Gastroesophageal sphincter (tissue), 4 donors: ENCODE data around the gene LST1. TPM values are rescaled to one million over a fixed set of nuclear protein-coding genes. Genes with fewer than 3 reads are reported as not detected.

Experiments used
- ATAC-seq: fragments of 150-250 bp; one replicate; pipeline ENCODE4 v1.9.1; 2016; ENCODE audit warnings: mild to moderate bottlenecking, moderate library complexity
- H3K27ac ChIP-seq, 4 donors: fragments of 200-600 bp; sonication (generic) in 3 of 4; 1 replicate in 3 of 4; 2 replicates in 1 of 4; pipeline ENCODE4 v1.5.1; 2016 to 2019
- H3K27me3 ChIP-seq: fragments of 200-600 bp; sonication (generic); one replicate; pipeline ENCODE4 v1.5.1; 2019
- H3K36me3 ChIP-seq, 2 donors: fragments of 200-600 bp; sonication (generic); one replicate each; pipeline ENCODE4 v1.5.1; 2019; ENCODE audit warnings: control low read depth in 1 of 2
- H3K4me1 ChIP-seq, 3 donors: fragments of 200-600 bp; sonication (generic); 1 replicate in 2 of 3; 2 replicates in 1 of 3; pipeline ENCODE4 v1.5.1; 2016 to 2019; ENCODE audit warnings: control low read depth in 2 of 3
- H3K4me3 ChIP-seq, 2 donors: fragments of 200-600 bp; sonication (generic); one replicate each; pipeline ENCODE4 v1.5.1; 2019; ENCODE audit warnings: mild to moderate bottlenecking in 1 of 2, moderate library complexity in 1 of 2
- H3K9me3 ChIP-seq, 3 donors: fragments of 200-600 bp; sonication (generic); one replicate each; pipeline ENCODE4 v1.5.1; 2017 to 2019; ENCODE audit warnings: control low read depth in 2 of 3
- CTCF ChIP-seq, 4 experiments: fragments of 200-600 bp in 2 of 4; fragments of 450-650 bp in 2 of 4; sonication (generic) in 1 of 4; IDR thresholded peaks; one replicate each; pipeline ENCODE4 v1.5.1; 2017 to 2019; ENCODE audit warnings: antibody characterized with exemption in 4 of 4, mild to moderate bottlenecking in 2 of 4, moderate library complexity in 2 of 4
- EP300 ChIP-seq: sonication (generic); formaldehyde crosslinking; IDR thresholded peaks from one replicate; pipeline ENCODE4 v1.6.1; 2017; ENCODE audit warnings: antibody characterized with exemption, mild to moderate bottlenecking
- POLR2A ChIP-seq, 2 donors: fragments of 450-650 bp; IDR thresholded peaks; one replicate each; pipeline ENCODE4 v1.6.1; 2017; ENCODE audit warnings: antibody characterized with exemption in 2 of 2, mild to moderate bottlenecking in 2 of 2, moderate library complexity in 1 of 2
- POLR2AphosphoS5 ChIP-seq: sonication (generic); formaldehyde crosslinking; IDR thresholded peaks from one replicate; pipeline ENCODE4 v1.6.1; 2017; ENCODE audit warnings: antibody characterized with exemption
- WGBS, 2 donors: methylation state at CpG; one replicate each; pipeline ENCODE4 v1.1.5; 2018; ENCODE audit warnings: low coverage in 1 of 2; 5-methylcytosine and 5-hydroxymethylcytosine counted together
- total RNA-seq, 4 donors: library from RNA; depleted of rRNA; stranded (reverse); fragments of >200 nt; gene quantifications; one replicate each; pipeline ENCODE4 v1.1.0, GENCODE V29; 2016

The LST1 gene
- total RNA-seq, 4 donors from 2014 or later, result 1.4 to 7.7 (median 6.9) TPM

- Histone ChIP-seq H3K36me3 (peaks cover 0 to 65% of the 10 kb centered on the region in 2 donors), H3K9me3 (no peaks in the 10 kb centered on the region), H3K27ac (no peak overlapping the region), H3K4me1 (peaks cover 0 to 25% (median 8%) of the 10 kb centered on the region in 3 donors), H3K4me3 (no peak overlapping the region), H3K27me3 (no peaks in the 10 kb centered on the region)
- 83% methylated on average over 9 of the region's 10 CpGs; no CpG with 5 or more reads in 1 of the 2 donors for WGBS, 2 donors
- TF ChIP-seq POLR2AphosphoS5 (no peak), CTCF (IDR thresholded peaks at IDR 0.05) (no peak), POLR2A (IDR thresholded peaks at IDR 0.05) (no peak), EP300 (no peak)
- ATAC-seq, result no peak
These were observed 38.0 kb downstream of the LST1 start for GRCh38 chr6:31624070-31624469.

GRCh38 chr6:31626952-31627351 is 40.9 kb downstream of the LST1 start:
- ATAC-seq, result no peak
- Histone ChIP-seq H3K9me3 (no peaks in the 10 kb centered on the region), H3K36me3 (peaks cover 0 to 94% of the 10 kb centered on the region in 2 donors), H3K4me1 (peaks cover 0 to 14% (median 4%) of the 10 kb centered on the region in 3 donors), H3K27me3 (no peaks in the 10 kb centered on the region), H3K27ac (no peak overlapping the region), H3K4me3 (no peak overlapping the region)
- WGBS, 2 donors, result 83 to 100% methylated on average over 1 of the region's 10 CpGs
- no peak for TF ChIP-seq POLR2A (IDR thresholded peaks at IDR 0.05)
- TF ChIP-seq EP300, result no peak
- no peak for TF ChIP-seq POLR2AphosphoS5
- TF ChIP-seq CTCF (IDR thresholded peaks at IDR 0.05), result no peak

DNA sequence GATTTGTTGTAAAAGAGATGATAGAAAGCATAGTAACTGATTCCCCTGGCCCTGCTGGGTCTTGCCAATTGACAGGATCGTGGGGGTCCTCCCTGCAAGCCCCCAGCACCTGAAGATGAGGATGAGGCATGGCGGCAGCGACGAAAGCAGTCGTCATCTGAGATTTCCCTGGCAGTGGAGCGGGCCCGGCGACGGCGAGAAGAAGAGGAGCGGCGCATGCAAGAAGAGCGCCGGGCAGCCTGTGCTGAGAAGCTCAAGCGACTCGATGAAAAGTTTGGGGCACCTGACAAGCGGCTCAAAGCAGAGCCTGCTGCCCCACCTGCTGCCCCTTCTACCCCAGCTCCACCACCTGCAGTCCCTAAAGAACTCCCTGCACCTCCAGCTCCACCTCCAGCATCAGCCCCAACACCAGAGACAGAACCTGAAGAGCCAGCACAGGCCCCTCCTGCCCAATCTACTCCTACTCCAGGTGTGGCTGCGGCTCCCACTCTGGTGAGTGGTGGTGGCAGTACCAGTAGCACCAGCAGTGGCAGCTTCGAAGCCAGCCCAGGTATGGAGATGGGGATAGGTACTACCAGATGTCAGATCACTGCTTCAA is 41.7 kb downstream of the LST1 start:
- Histone ChIP-seq H3K4me1 (peaks cover 0 to 6% (median 0%) of the 10 kb centered on the region in 3 donors), H3K36me3 (peaks cover 0 to 100% of the 10 kb centered on the region in 2 donors), H3K27me3 (no peaks in the 10 kb centered on the region), H3K9me3 (no peaks in the 10 kb centered on the region), H3K27ac (no peak overlapping the region), H3K4me3 (no peak overlapping the region)
- ATAC-seq, result no peak
- TF ChIP-seq EP300, result no peak
- WGBS, 2 donors, result 94 to 95% methylated on average over 7 to 10 of the region's 19 CpGs

DNA sequence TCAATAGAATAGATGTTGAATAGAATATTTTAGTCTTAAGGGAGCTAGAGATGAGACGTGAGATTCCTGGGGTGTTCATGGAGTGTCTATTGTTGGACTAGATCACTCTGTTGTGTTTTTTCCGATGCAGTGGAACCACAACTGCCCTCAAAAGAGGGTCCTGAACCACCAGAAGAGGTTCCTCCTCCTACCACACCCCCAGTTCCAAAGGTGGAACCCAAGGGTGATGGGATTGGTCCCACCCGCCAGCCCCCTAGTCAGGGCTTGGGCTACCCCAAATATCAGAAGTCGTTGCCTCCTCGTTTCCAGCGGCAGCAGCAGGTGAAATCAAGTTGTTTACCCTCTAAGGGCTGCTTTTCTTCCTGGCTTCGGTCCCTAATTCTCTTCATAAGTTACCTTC is 42.9 kb downstream of the LST1 start:
- TF ChIP-seq CTCF (IDR thresholded peaks at IDR 0.05) (no peak), POLR2AphosphoS5 (no peak), EP300 (no peak), POLR2A (IDR thresholded peaks at IDR 0.05) (no peak)
- H3K27me3 ChIP-seq, result no peaks in the 10 kb centered on the region
- no peaks in the 10 kb centered on the region for H3K4me1 ChIP-seq
- no peak overlapping the region for H3K27ac ChIP-seq
- WGBS, 2 donors, result 74 to 84% methylated on average over 4 to 7 of the region's 7 CpGs
- ATAC-seq, result no peak
- peaks cover 0 to 100% of the 10 kb centered on the region in 2 donors for H3K36me3 ChIP-seq
- no peak overlapping the region for H3K4me3 ChIP-seq
- no peaks in the 10 kb centered on the region for H3K9me3 ChIP-seq

- WGBS, 2 donors, result 77 to 83% methylated on average over 8 to 23 of the region's 25 CpGs
- no peaks in the 10 kb centered on the region for H3K27me3 ChIP-seq
- H3K27ac ChIP-seq, result no peak overlapping the region
- ATAC-seq, result no peak
- no peaks in the 10 kb centered on the region for H3K4me1 ChIP-seq
- peaks cover 0 to 100% of the 10 kb centered on the region in 2 donors for H3K36me3 ChIP-seq
- H3K4me3 ChIP-seq, result no peak overlapping the region
- no peaks in the 10 kb centered on the region for H3K9me3 ChIP-seq
- TF ChIP-seq POLR2A (IDR thresholded peaks at IDR 0.05), result no peak
- no peak for TF ChIP-seq CTCF (IDR thresholded peaks at IDR 0.05)
- no peak for TF ChIP-seq EP300
- no peak for TF ChIP-seq POLR2AphosphoS5
These were observed 44.3 kb downstream of the LST1 start for GRCh38 chr6:31630177-31630934.
